Mesendoderm (in vitro differentiated cells): Measurements from ENCODE around the gene ZNF497.
"Not testable (repeated sequence)": the region's sequence is repeated elsewhere in the genome, so short reads cannot be mapped to it uniquely, and the experiment has no call there.

ENCODE experiments used
- DNase-seq: peaks from one replicate; pipeline ENCODE4 v3.0.0; 2013
- H2AK5ac ChIP-seq: 2 replicates; pipeline ENCODE4 v1.6.1; 2013; ENCODE audit warnings: low read length, inconsistent platforms
- H2BK120ac ChIP-seq: 2 replicates; pipeline ENCODE4 v1.6.1; 2013; ENCODE audit warnings: low read depth, mild to moderate bottlenecking, low read length, moderate library complexity, mixed read lengths
- H2BK15ac ChIP-seq: replicated peaks from 2 replicates; pipeline ENCODE4 v1.6.1; 2013; ENCODE audit warnings: low read depth, mild to moderate bottlenecking, moderate library complexity
- H2BK5ac ChIP-seq: 2 replicates; pipeline ENCODE4 v1.6.1; 2013; ENCODE audit warnings: low read length, inconsistent platforms
- H3K18ac ChIP-seq: 2 replicates; pipeline ENCODE4 v1.6.1; 2013; ENCODE audit warnings: mild to moderate bottlenecking, low read length, mixed read lengths
- H3K23ac ChIP-seq: one replicate; pipeline ENCODE4 v1.6.1; 2013; ENCODE audit warnings: low read length
- H3K27ac ChIP-seq: 2 replicates; pipeline ENCODE4 v1.5.1; 2013; ENCODE audit warnings: low read depth, mild to moderate bottlenecking, inconsistent platforms, low read length, moderate library complexity
- H3K27me3 ChIP-seq: 2 replicates; pipeline ENCODE4 v1.6.1; 2013; ENCODE audit warnings: low read length, control low read depth, mild to moderate bottlenecking, inconsistent platforms; ENCODE audit not compliant: insufficient read depth, poor library complexity
- H3K36me3 ChIP-seq: 2 replicates; pipeline ENCODE4 v1.6.1; 2013; ENCODE audit warnings: low read length, inconsistent platforms; ENCODE audit not compliant: control insufficient read depth, insufficient read depth
- H3K4ac ChIP-seq: one replicate; pipeline ENCODE4 v1.6.1; 2013; ENCODE audit warnings: low read depth, mild to moderate bottlenecking, low read length, moderate library complexity
- H3K4me1 ChIP-seq: 2 replicates; pipeline ENCODE4 v1.6.1; 2013; ENCODE audit warnings: low read depth, low read length, inconsistent platforms; ENCODE audit not compliant: control insufficient read depth
- H3K4me2 ChIP-seq: 2 replicates; pipeline ENCODE4 v1.6.1; 2013; ENCODE audit warnings: low read length
- H3K4me3 ChIP-seq: 2 replicates; pipeline ENCODE4 v1.5.1; 2013; ENCODE audit warnings: mild to moderate bottlenecking, low read length
- H3K56ac ChIP-seq: one replicate; pipeline ENCODE4 v1.6.1; 2013; ENCODE audit warnings: low read length
- H3K79me1 ChIP-seq: 2 replicates; pipeline ENCODE4 v1.6.1; 2013; ENCODE audit warnings: low read length, inconsistent platforms
- H3K79me2 ChIP-seq: 2 replicates; pipeline ENCODE4 v1.6.1; 2013; ENCODE audit warnings: mild to moderate bottlenecking, low read length; ENCODE audit not compliant: control insufficient read depth, insufficient read depth
- H3K9ac ChIP-seq: 2 replicates; pipeline ENCODE4 v1.6.1; 2013; ENCODE audit warnings: low read length, inconsistent platforms
- H4K5ac ChIP-seq: one replicate; pipeline ENCODE4 v1.6.1; 2013; ENCODE audit warnings: low read length
- H4K8ac ChIP-seq: one replicate; pipeline ENCODE4 v1.6.1; 2013; ENCODE audit warnings: low read depth, mild to moderate bottlenecking, control low read depth, low read length, moderate library complexity
- WGBS: extraction: QIAGEN DNeasy Blood & Tissue Kit; methylation state at CpG from one replicate; pipeline ENCODE4 v1.1.7; 2013; ENCODE audit warnings: low lambda C conversion rate, missing lambda C conversion rate; ENCODE audit not compliant: insufficient coverage; ENCODE audit errors: extremely low coverage; 5-methylcytosine and 5-hydroxymethylcytosine counted together

Gene ZNF497

DNA sequence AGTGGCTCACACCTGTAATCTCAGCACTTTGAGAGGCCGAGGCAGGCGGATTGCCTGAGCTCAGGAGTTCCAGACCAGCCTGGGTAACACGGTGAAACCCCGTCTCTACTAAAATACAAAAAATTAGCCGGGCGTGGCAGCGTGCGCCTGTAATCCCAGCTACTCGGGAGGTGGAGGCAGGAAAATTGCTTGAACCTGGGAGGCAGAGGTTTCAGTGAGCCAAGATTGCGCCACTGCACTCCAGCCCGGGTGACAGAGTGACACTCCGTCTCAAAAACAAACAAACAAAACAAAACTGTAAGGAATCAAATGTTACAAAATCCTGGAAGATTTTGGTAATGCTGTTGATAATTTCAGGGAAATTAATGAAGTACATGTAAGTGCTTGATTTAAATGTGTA, 14.5 kb downstream of the ZNF497 start:
- not testable (repeated sequence) for H4K8ac ChIP-seq, H3K4ac ChIP-seq, H2BK15ac ChIP-seq, DNase-seq, H3K79me2 ChIP-seq, H3K18ac ChIP-seq, H3K36me3 ChIP-seq, H3K4me1 ChIP-seq, H2AK5ac ChIP-seq, H2BK120ac ChIP-seq, H3K27me3 ChIP-seq, H2BK5ac ChIP-seq, H4K5ac ChIP-seq, H3K23ac ChIP-seq, H3K79me1 ChIP-seq, H3K27ac ChIP-seq
- H3K4me3 ChIP-seq, result peak overlapping the region; percentile 83
- WGBS, result no CpG with 5 or more reads among the region's 12 CpGs
- H3K56ac ChIP-seq, result peak overlapping the region; percentile 89
- peak overlapping the region; percentile 82 for H3K9ac ChIP-seq
- peak overlapping the region; percentile 91 for H3K4me2 ChIP-seq

DNA sequence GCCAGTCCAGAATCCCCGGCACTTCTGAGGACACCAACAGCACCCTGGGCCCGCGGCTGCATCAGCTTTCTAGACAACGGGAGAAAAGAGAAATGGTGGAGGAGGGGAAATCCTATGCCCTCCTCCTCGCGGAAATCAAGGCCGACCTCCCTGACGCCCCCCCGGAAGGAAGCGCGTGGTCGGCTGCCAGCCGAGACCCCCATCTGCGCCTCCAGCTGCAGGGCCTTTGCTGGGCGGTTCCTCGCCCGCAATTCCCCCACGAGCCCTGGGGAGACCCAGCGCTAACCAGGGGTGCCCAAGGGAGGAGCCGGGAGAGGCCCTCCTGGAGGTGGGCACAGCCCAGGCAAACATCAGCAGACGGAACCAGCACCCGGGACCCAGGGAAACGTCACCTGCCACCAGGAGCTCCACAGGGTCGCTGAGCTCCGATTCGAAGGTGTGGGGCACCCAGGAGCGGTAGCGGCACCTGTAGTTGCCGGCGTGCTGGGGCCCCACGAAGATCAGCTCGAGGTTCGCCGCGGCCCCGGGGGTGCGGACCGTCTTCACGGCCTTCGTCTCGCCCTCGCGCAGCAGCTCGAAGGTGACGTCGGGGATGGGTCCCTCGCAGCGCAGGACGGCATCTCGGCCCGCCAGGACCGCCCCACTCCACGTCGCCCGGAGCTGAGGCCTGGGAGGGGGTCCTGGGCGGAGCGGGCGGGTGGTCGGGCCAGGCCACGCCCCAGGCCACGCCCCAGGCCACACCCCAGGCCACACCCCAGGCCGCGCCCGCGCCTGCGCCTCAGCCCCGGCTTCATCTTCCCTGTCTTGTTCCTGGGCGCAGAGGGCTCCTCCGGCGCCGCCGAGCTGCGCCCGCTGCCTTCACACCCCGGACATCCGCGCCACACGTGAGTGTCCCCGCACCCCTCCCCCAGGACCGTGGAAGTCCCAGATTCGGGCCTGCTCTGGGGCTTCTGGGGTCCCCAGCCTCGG, 15.3 kb downstream of the ZNF497 start:
- Histone ChIP-seq H3K9ac (peak overlapping the region; percentile 82), H4K8ac (peak overlapping the region; percentile 57), H2AK5ac (no peak overlapping the region), H3K79me1 (no peaks in the 10 kb centered on the region), H3K4me1 (no peaks in the 10 kb centered on the region), H3K4ac (no peak overlapping the region), H4K5ac (no peak overlapping the region), H2BK120ac (no peak overlapping the region), H3K4me3 (peak overlapping the region; percentile 83), H3K56ac (peak overlapping the region; percentile 89), H3K18ac (peak overlapping the region; percentile 12), H2BK15ac (no peak overlapping the region), H3K23ac (peak overlapping the region; percentile 3), H3K4me2 (peak overlapping the region; percentile 98), H3K27me3 (no peaks in the 10 kb centered on the region), H3K79me2 (no peaks in the 10 kb centered on the region), H3K27ac (no peak overlapping the region), H2BK5ac (no peak overlapping the region), H3K36me3 (no peaks in the 10 kb centered on the region)
- DNase-seq, result peak; percentile 67
- no CpG with 5 or more reads among the region's 82 CpGs for WGBS

DNA sequence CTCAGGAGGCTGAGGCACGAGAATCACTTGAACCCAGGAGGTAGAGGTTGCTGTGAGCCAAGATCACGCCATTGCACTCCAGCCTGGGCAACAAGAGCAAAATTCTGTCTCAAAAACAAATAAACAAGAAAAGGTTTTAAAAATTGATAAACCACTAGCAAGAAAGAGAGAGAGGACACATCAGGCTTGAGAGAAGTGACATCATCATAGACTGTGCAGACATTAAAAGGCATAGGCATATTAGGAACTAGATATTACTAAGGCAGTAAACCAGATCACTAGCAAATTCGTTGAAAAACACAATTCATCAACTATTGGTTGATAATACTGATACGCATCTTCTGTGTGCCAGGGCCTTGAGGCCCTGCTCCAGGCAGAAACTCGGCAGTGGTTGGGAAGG, 17.0 kb downstream of the ZNF497 start:
- no peaks in the 10 kb centered on the region for H3K79me2 ChIP-seq
- WGBS, result no CpG with 5 or more reads among the region's 5 CpGs
- H2BK120ac ChIP-seq, result no peak overlapping the region
- no peak overlapping the region for H2BK15ac ChIP-seq
- H3K18ac ChIP-seq, result no peak overlapping the region
- no peak overlapping the region for H3K4me3 ChIP-seq
- no peaks in the 10 kb centered on the region for H3K4me1 ChIP-seq
- no peak overlapping the region for H3K23ac ChIP-seq
- H4K8ac ChIP-seq, result no peak overlapping the region
- H3K4ac ChIP-seq, result no peak overlapping the region
- no peak overlapping the region for H3K9ac ChIP-seq
- no peaks in the 10 kb centered on the region for H3K79me1 ChIP-seq
- no peak overlapping the region for H3K56ac ChIP-seq
- no peak overlapping the region for H2AK5ac ChIP-seq
- no peaks in the 10 kb centered on the region for H3K27me3 ChIP-seq
- no peak overlapping the region for H2BK5ac ChIP-seq
- H4K5ac ChIP-seq, result no peak overlapping the region
- H3K36me3 ChIP-seq, result no peaks in the 10 kb centered on the region
- no peak overlapping the region for H3K27ac ChIP-seq
- DNase-seq, result no peak
- H3K4me2 ChIP-seq, result no peak overlapping the region

DNA sequence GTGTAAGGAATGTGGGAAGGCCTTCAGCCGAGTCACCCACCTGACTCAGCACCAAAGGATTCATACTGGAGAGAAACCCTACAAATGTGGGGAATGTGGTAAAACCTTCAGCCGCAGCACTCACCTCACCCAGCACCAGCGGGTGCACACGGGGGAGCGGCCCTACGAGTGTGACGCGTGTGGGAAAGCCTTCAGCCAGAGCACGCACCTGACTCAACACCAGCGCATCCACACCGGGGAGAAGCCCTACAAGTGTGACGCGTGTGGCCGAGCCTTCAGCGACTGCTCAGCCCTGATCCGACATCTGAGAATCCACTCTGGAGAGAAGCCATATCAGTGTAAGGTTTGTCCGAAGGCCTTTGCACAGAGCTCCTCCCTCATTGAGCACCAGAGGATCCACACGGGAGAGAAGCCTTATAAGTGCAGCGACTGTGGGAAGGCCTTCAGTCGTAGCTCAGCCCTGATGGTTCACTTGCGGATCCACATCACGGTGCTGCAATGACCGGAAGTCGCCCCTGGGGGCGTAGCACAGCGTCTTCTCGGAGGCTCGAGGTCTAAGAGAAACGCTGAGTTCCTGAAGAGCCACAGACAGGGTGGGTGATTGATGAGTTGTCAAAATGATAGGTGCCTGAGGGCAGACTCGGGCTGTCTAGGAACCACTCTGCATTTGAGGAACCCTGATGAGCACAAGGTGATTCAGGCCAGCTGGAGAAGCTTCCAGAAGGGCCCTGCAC, 23.6 kb downstream of the ZNF497 start:
- WGBS, result no CpG with 5 or more reads among the region's 30 CpGs
- Histone ChIP-seq H3K79me1 (no peaks in the 10 kb centered on the region), H3K36me3 (no peaks in the 10 kb centered on the region), H3K4me1 (no peaks in the 10 kb centered on the region), H2BK15ac (no peak overlapping the region), H4K5ac (no peak overlapping the region), H4K8ac (no peak overlapping the region), H3K27me3 (no peaks in the 10 kb centered on the region), H3K56ac (no peak overlapping the region), H3K4ac (no peak overlapping the region), H3K27ac (no peak overlapping the region), H2AK5ac (no peak overlapping the region), H3K4me3 (no peak overlapping the region), H3K18ac (no peak overlapping the region), H2BK120ac (no peak overlapping the region), H3K23ac (no peak overlapping the region), H3K79me2 (no peaks in the 10 kb centered on the region), H3K9ac (no peak overlapping the region), H3K4me2 (no peak overlapping the region), H2BK5ac (no peak overlapping the region)
- peak; percentile 59 for DNase-seq

DNA sequence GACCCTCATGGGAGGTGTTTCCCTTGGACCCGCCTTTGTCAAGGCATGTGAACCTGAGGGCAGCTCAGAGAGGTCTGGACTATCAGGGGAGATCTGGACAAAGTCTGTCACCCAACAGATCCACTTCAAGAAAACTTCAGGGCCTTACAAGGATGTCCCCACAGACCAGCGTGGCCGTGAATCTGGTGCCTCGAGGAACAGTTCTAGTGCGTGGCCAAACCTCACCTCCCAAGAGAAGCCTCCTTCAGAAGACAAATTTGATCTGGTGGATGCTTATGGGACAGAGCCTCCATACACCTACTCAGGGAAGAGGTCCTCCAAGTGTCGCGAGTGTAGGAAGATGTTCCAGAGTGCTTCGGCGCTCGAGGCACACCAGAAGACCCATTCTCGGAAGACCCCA, 24.2 kb downstream of the ZNF497 start:
- Histone ChIP-seq H3K9ac (no peak overlapping the region), H4K5ac (no peak overlapping the region), H3K27ac (no peak overlapping the region), H3K18ac (no peak overlapping the region), H3K27me3 (no peaks in the 10 kb centered on the region), H2BK15ac (no peak overlapping the region), H3K56ac (no peak overlapping the region), H3K23ac (no peak overlapping the region), H3K36me3 (no peaks in the 10 kb centered on the region), H3K4me1 (no peaks in the 10 kb centered on the region), H4K8ac (no peak overlapping the region), H2AK5ac (no peak overlapping the region), H3K79me2 (no peaks in the 10 kb centered on the region), H3K79me1 (no peaks in the 10 kb centered on the region), H3K4me3 (no peak overlapping the region), H3K4me2 (no peak overlapping the region), H3K4ac (no peak overlapping the region), H2BK5ac (no peak overlapping the region), H2BK120ac (no peak overlapping the region)
- WGBS, result no CpG with 5 or more reads among the region's 11 CpGs
- DNase-seq, result no peak
